ENCODE measurements around the gene PLK5. TPM values are rescaled to one million over a fixed set of nuclear protein-coding genes. Genes with fewer than 3 reads are reported as not detected.
A peak's percentile ranks its signal among the peaks of the same experiment; 100 is the strongest.

PLK5 gene
- total RNA-seq, 2 experiments from 2014 or later, result not detected

GRCh38 chr19:1502433-1503088 lies 21.3 kb upstream of the PLK5 start:
- H3K4me1 Mint-ChIP-seq (ENCODE audit: low read depth), result peaks cover 9% of the 10 kb centered on the region
- DNase-seq, result no peak
- no peak overlapping the region for H3K27ac Mint-ChIP-seq
- intact Hi-C loops (cut with micrococcal nuclease), result no loop called here
- ATAC-seq, result no peak
- H3K36me3 Mint-ChIP-seq (ENCODE audit: low read depth), result no peaks in the 10 kb centered on the region
- ChIA-PET POLR2A (interaction anchor here (1.0 kb wide), 1 partner anchor 10 kb away, joined by 3 read pairs; no protein-coding TSS in a partner anchor), CTCF (interaction anchor here (0.6 to 1.9 kb wide), 5 partner anchors 9 to 57 kb away, joined by 3 to 5 read pairs (median 3); no protein-coding TSS in a partner anchor)
- peaks cover 16% of the 10 kb centered on the region for H3K27me3 Mint-ChIP-seq
- no peak overlapping the region for H3K4me3 Mint-ChIP-seq
- no peak for TF ChIP-seq CTCF (IDR thresholded peaks at IDR 0.05)
- no peaks in the 10 kb centered on the region for H3K9me3 Mint-ChIP-seq

- TF ChIP-seq CTCF (IDR thresholded peaks at IDR 0.05), result peak; percentile 98
- H3K27me3 Mint-ChIP-seq, result peaks cover 20% of the 10 kb centered on the region
- ChIA-PET CTCF (interaction anchor here (0.6 to 1.9 kb wide), 6 partner anchors 9 to 75 kb away, joined by 3 to 5 read pairs (median 3); no protein-coding TSS in a partner anchor), POLR2A (interaction anchor here (1.0 kb wide), 1 partner anchor 11 kb away, joined by 3 read pairs; no protein-coding TSS in a partner anchor)
- peaks cover 13% of the 10 kb centered on the region for H3K4me1 Mint-ChIP-seq (ENCODE audit: low read depth)
- H3K9me3 Mint-ChIP-seq, result no peaks in the 10 kb centered on the region
- H3K27ac Mint-ChIP-seq, result no peak overlapping the region
- peak; percentile 60 for ATAC-seq
- peak; percentile 87 for DNase-seq
- H3K36me3 Mint-ChIP-seq (ENCODE audit: low read depth), result no peaks in the 10 kb centered on the region
- no peak overlapping the region for H3K4me3 Mint-ChIP-seq
- intact Hi-C loops (cut with micrococcal nuclease), result no loop called here
Measured at GRCh38 chr19:1503089-1503924, 20.6 kb upstream of the PLK5 start.

- peaks cover 20% of the 10 kb centered on the region for H3K27me3 Mint-ChIP-seq
- POLR2A ChIA-PET, result no interaction called here
- no peak overlapping the region for H3K27ac Mint-ChIP-seq
- DNase-seq (no peak), ATAC-seq (no peak)
- no peaks in the 10 kb centered on the region for H3K36me3 Mint-ChIP-seq (ENCODE audit: low read depth)
- no peaks in the 10 kb centered on the region for H3K9me3 Mint-ChIP-seq
- CTCF ChIA-PET, result interaction anchor here (0.6 kb wide), 1 partner anchor 76 kb away, joined by 3 read pairs; no protein-coding TSS in a partner anchor
- no peak overlapping the region for H3K4me3 Mint-ChIP-seq
- no peak for TF ChIP-seq CTCF (IDR thresholded peaks at IDR 0.05)
- intact Hi-C loops (cut with micrococcal nuclease), result no loop called here
- H3K4me1 Mint-ChIP-seq (ENCODE audit: low read depth), result peaks cover 13% of the 10 kb centered on the region
Measured at GRCh38 chr19:1503925-1504773, 19.7 kb upstream of the PLK5 start.

- Mint-ChIP-seq H3K4me1 (ENCODE audit: low read depth) (peaks cover 16% of the 10 kb centered on the region), H3K36me3 (ENCODE audit: low read depth) (no peaks in the 10 kb centered on the region), H3K4me3 (no peak overlapping the region), H3K9me3 (no peaks in the 10 kb centered on the region), H3K27me3 (peaks cover 23% of the 10 kb centered on the region), H3K27ac (no peak overlapping the region)
- no peak for ATAC-seq
- ChIA-PET CTCF (no interaction called here), POLR2A (no interaction called here)
- intact Hi-C loops (cut with micrococcal nuclease), result no loop called here
- no peak for TF ChIP-seq CTCF (IDR thresholded peaks at IDR 0.05)
- no peak for DNase-seq
Measured at GRCh38 chr19:1505012-1505411, 18.9 kb upstream of the PLK5 start.

Measured in activated CD8-positive, alpha-beta T cell treated with anti-CD3 and anti-CD28 coated beads for 36 hours (primary cell).